Fibroblast of villous mesenchyme (primary cell): ENCODE data around the gene IFI27. TPM values are rescaled to one million over a fixed set of nuclear protein-coding genes. Genes with fewer than 3 reads are reported as not detected.

ENCODE experiments used
- DNase-seq: peaks from one replicate; pipeline ENCODE4 v3.0.0-alpha.2; 2010; ENCODE audit warnings: low read depth
- H3K4me3 ChIP-seq: 2 replicates; pipeline ENCODE4 v1.5.1; 2011; ENCODE audit warnings: low read depth, mild to moderate bottlenecking, low read length
- CTCF ChIP-seq: IDR thresholded peaks from 2 replicates; pipeline ENCODE4 v1.5.1; 2012; ENCODE audit warnings: low read depth, mild to moderate bottlenecking, low read length; ENCODE audit not compliant: insufficient read depth
- total RNA-seq: library from RNA; depleted of rRNA; stranded (reverse); fragments of >200 nt; gene quantifications from 2 replicates; pipeline ENCODE4 v1.2.3, GENCODE V29; 2012

IFI27 gene
- total RNA-seq, 1 donor: 51.4 TPM

GRCh38 chr14:94102768-94103482, 7.6 kb upstream of the IFI27 start:
- no peak overlapping the region for H3K4me3 ChIP-seq
- no peak for TF ChIP-seq CTCF
- DNase-seq: no peak

- no peak for DNase-seq
- no peak overlapping the region for H3K4me3 ChIP-seq
- no peak for TF ChIP-seq CTCF
Measured at GRCh38 chr14:94103554-94104150, 6.9 kb upstream of the IFI27 start.

GRCh38 chr14:94104731-94105130, 5.8 kb upstream of the IFI27 start:
- no peak for DNase-seq
- H3K4me3 ChIP-seq: no peak overlapping the region
- no peak for TF ChIP-seq CTCF

- DNase-seq: no peak
- TF ChIP-seq CTCF: no peak
- H3K4me3 ChIP-seq: no peak overlapping the region
Measured at GRCh38 chr14:94109915-94110250, 653 bp upstream of the IFI27 start.

- TF ChIP-seq CTCF: no peak
- no peak for DNase-seq
- H3K4me3 ChIP-seq: peak overlapping the region; percentile 36
Measured at GRCh38 chr14:94111276-94112095, 950 bp downstream of the IFI27 start.

GRCh38 chr14:94112513-94113063, 2.1 kb downstream of the IFI27 start:
- no peak overlapping the region for H3K4me3 ChIP-seq
- no peak for TF ChIP-seq CTCF
- DNase-seq: no peak
